Lower leg skin (tissue), 4 donors: Measurements from ENCODE around the gene SMARCA2. TPM values are rescaled to one million over a fixed set of nuclear protein-coding genes. Genes with fewer than 3 reads are reported as not detected.

Source experiments
- DNase-seq, 2 donors: peaks; one replicate each; pipeline ENCODE4 v3.0.0-alpha.2; 2019; ENCODE audit warnings: low spot score in 2 of 2
- H3K4me3 ChIP-seq: fragments of 200-600 bp; sonication (generic); 2 replicates; pipeline ENCODE4 v1.5.1; 2017; ENCODE audit warnings: mild to moderate bottlenecking, low read depth; ENCODE audit not compliant: poor library complexity, severe bottlenecking
- CTCF ChIP-seq, 3 donors: fragments of 450-650 bp; IDR thresholded peaks; one replicate each; pipeline ENCODE4 v1.5.1; 2016; ENCODE audit warnings: antibody characterized with exemption in 3 of 3, mild to moderate bottlenecking in 3 of 3, moderate library complexity in 2 of 3
- POLR2A ChIP-seq, 2 donors: fragments of 450-650 bp; IDR thresholded peaks; one replicate each; pipeline ENCODE4 v1.6.1; 2016 to 2017; ENCODE audit warnings: antibody characterized with exemption in 2 of 2, mild to moderate bottlenecking in 1 of 2, moderate library complexity in 1 of 2
- WGBS, 2 donors: methylation state at CpG; one replicate each; pipeline ENCODE4 v1.1.5; 2018; 5-methylcytosine and 5-hydroxymethylcytosine counted together
- intact Hi-C: fragments of 100-400 bp; cut with DNase I; formaldehyde crosslinking; loops from one replicate; pipeline ENCODE4 v1.15.0; 2023; ENCODE audit warnings: low total_unique reads
- total RNA-seq, 4 donors: library from RNA; depleted of rRNA; stranded (reverse); fragments of >200 nt; gene quantifications; one replicate each; pipeline ENCODE4 v1.1.0, GENCODE V29; 2016

The SMARCA2 gene
- total RNA-seq, 4 donors from 2014 or later = 111 to 130 (median 114) TPM

DNA sequence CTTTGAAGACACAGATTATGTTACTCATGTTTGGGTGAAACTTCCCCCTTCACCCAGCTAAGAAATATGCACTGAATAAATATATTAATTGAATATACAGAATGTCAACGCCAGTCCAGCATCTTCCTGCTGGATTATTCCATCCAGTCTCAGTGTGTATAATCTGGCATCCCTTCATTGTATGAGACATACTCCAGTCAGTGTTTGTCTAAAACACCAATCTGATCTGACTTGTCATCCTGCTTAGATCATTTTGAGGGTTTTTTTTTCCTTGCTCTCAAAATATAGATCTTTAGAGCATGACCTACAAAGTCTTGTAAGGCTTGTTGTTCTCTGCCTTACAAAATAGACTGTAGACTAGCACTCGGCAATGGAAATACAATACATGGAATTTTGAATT lies 195.1 kb downstream of the SMARCA2 start:
- intact Hi-C loops = no loop called here
- 87 to 89% methylated on average over 2 of the region's 2 CpGs for WGBS, 2 donors

GRCh38 chr9:2213830-2214468 lies 198.8 kb downstream of the SMARCA2 start:
- intact Hi-C loops = no loop called here
- no peak overlapping the region for H3K4me3 ChIP-seq
- DNase-seq = no peak
- TF ChIP-seq POLR2A (IDR thresholded peaks at IDR 0.05) (no peak), CTCF (IDR thresholded peaks at IDR 0.05) (no peak)
- 87 to 95% methylated on average over 6 of the region's 6 CpGs for WGBS, 2 donors

More for the DNA sequence above, 195.1 kb downstream of the SMARCA2 start:
- TF ChIP-seq CTCF (IDR thresholded peaks at IDR 0.05) (no peak), POLR2A (IDR thresholded peaks at IDR 0.05) (no peak)
- DNase-seq = no peak
- no peak overlapping the region for H3K4me3 ChIP-seq

- 85 to 86% methylated on average over 5 of the region's 5 CpGs for WGBS, 2 donors
- DNase-seq = no peak
- no peak for TF ChIP-seq CTCF (IDR thresholded peaks at IDR 0.05)
- TF ChIP-seq POLR2A (IDR thresholded peaks at IDR 0.05) = no peak
- no peak overlapping the region for H3K4me3 ChIP-seq
- intact Hi-C loops = no loop called here
Measured at GRCh38 chr9:2214707-2215106, 199.6 kb downstream of the SMARCA2 start.

DNA sequence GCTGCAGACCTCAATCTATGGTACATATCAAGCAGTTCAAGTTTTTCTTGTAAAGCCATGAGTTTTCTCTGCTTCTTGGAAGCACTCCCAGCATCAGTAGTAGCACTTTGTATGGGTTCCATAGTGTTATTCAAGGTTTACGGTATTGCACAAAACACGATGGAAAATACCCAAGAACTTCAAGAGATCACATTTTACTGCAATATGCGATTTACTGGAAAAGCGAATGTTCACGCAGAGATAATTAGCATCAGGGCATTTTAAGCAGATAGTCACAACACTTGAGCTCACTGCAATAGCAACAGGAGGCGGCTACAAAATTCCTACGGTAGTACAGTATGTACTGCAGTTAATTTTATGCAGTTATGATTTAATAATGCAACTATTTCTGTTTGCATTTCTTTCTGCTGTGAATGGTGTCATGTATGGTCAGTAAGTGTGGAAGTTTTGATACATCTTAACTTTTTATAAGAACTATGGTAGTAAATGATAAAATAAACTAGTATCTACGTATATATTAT lies 200.8 kb downstream of the SMARCA2 start:
- TF ChIP-seq CTCF (IDR thresholded peaks at IDR 0.05) = no peak
- no peak for TF ChIP-seq POLR2A (IDR thresholded peaks at IDR 0.05)
- no peak for DNase-seq
- 87 to 91% methylated on average over 8 of the region's 8 CpGs for WGBS, 2 donors
- H3K4me3 ChIP-seq = no peak overlapping the region
- intact Hi-C loops = no loop called here

GRCh38 chr9:2216591-2216990 lies 201.4 kb downstream of the SMARCA2 start:
- TF ChIP-seq CTCF (IDR thresholded peaks at IDR 0.05) (no peak), POLR2A (IDR thresholded peaks at IDR 0.05) (no peak)
- 58 to 64% methylated on average over 2 of the region's 2 CpGs for WGBS, 2 donors
- intact Hi-C loops = no loop called here
- DNase-seq = no peak
- no peak overlapping the region for H3K4me3 ChIP-seq

DNA sequence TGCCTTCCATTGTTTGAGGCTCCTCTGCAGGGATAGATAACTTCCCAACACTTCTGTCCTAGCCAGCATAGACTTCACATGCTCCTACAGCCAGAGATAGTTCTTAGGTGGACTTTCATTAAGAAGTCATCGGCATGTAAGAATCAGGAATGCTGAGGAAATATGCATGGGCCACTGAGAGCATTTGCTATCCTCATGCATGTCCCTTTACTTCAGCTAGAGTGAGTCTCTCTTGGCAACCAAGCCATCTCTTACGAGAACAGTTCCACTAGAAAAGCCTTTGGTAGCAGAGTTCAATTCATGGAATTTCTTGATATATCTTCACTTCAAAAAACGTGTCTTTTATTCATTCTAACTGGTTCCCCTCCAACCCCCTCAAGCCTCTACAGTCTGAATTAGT lies 202.4 kb downstream of the SMARCA2 start:
- no peak for DNase-seq
- intact Hi-C loops = no loop called here
- WGBS, 2 donors = 81 to 82% methylated on average over 3 of the region's 3 CpGs
- no peak overlapping the region for H3K4me3 ChIP-seq
- TF ChIP-seq POLR2A (IDR thresholded peaks at IDR 0.05) (no peak), CTCF (IDR thresholded peaks at IDR 0.05) (no peak)
